Measurements from ENCODE around the gene RGS8. TPM values are rescaled to one million over a fixed set of nuclear protein-coding genes. Genes with fewer than 3 reads are reported as not detected.
"Not testable (repeated sequence)": the region's sequence is repeated elsewhere in the genome, so short reads cannot be mapped to it uniquely, and the experiment has no call there.

The RGS8 gene
- total RNA-seq, 1 experiment from 2014 or later, result not detected

GRCh38 chr1:182707122-182707521 is 22.7 kb upstream of the RGS8 start:
- in situ Hi-C loops (cut with HindIII; ENCODE audit: low pct_unique_long_range_greater_than_20kb, low sequenced_read_pairs), result no loop called here
- DNase-seq (ENCODE audit: low read depth), result no peak

DNA sequence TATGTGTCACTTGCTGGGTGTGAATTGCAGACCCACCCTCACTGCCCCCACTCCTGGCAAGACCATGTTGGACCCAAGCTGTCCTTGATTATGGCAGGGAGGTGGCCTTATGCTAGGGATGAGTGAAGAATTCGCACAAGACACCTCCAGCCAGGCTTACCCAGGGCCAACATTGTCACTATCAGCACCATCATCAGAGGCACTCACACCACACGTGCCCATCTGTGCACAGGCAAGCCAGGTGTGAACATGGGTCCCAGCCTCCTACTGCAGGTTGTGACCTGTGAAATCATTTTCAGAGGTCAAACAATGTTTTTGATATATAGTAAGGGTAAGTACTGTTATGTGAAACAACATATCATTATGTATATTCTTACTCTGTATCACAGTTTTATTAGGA is 20.3 kb upstream of the RGS8 start:
- in situ Hi-C loops (cut with HindIII; ENCODE audit: low pct_unique_long_range_greater_than_20kb, low sequenced_read_pairs), result no loop called here
- DNase-seq (ENCODE audit: low read depth), result no peak

DNA sequence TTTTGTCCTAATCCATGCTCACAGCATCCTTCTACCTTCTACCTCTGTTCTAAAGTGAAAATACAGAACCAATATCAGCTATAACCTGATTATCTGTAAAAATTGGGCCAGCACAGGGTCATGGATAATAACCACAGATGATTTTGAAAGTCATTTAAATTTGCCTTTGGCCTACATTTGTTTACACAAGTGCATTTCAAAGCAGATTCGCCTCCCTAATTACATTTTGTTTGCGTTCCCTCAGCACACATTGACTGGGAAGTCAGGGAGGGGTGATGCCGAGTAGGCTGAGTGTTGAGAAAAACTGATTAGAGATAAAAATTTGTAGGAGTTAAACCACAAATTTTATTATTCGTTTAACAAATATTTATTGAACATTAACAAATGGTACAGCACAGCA is 19.2 kb upstream of the RGS8 start:
- no peak for DNase-seq (ENCODE audit: low read depth)
- in situ Hi-C loops (cut with HindIII; ENCODE audit: low pct_unique_long_range_greater_than_20kb, low sequenced_read_pairs), result no loop called here

GRCh38 chr1:182702826-182703524 is 18.6 kb upstream of the RGS8 start:
- in situ Hi-C loops (cut with HindIII; ENCODE audit: low pct_unique_long_range_greater_than_20kb, low sequenced_read_pairs), result no loop called here
- no peak for DNase-seq (ENCODE audit: low read depth)

- in situ Hi-C loops (cut with HindIII; ENCODE audit: low pct_unique_long_range_greater_than_20kb, low sequenced_read_pairs), result no loop called here
- no peak for DNase-seq (ENCODE audit: low read depth)
Measured at GRCh38 chr1:182700351-182700709, 15.9 kb upstream of the RGS8 start.

DNA sequence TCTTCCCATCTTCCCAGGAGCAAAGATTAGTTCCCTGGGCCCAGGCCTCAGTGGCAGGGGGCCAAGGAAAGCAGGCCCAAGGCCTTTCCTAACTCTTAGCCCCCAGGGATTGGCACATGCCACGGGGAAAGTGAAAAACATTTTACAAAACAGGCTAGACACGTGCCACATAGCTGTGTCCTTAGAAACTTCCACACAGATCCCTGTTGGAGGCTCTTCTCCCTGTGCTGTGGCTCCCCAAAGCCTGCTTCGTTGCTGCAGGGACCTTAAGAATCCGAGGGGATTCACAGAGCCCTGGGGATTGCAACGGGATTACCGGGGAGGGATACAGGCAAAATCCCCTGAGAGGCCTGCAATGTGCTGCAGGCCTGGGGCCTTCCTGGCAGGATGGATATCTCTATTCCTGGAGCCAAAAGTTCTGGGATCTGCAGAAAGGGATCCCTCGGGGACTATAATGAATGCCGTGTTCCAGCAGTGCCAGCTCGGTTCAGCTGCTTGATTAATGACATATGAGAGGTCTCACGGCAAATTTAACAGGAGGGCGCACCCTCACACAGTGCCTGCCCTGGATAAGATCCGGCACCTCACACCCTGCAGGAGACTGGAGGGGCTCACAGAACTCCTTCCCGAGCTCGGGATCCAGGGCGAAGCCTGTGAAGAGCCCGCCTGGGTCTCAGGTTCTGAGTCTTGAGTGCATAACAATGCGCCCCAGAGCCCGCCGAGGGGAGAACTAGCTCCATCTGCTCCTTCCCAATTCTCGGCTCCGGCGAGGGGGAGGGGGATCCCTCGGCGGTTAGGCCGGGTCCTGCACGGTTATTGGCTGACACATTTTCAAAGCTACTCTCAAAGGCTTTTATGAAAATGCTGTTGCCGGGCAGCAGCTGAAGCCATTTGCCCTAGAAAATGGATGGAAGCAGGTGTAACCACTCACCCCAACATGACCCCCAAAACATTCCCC is 15.3 kb upstream of the RGS8 start:
- in situ Hi-C loops (cut with HindIII; ENCODE audit: low pct_unique_long_range_greater_than_20kb, low sequenced_read_pairs), result no loop called here

GRCh38 chr1:182698971-182699370 is 14.6 kb upstream of the RGS8 start:
- in situ Hi-C loops (cut with HindIII; ENCODE audit: low pct_unique_long_range_greater_than_20kb, low sequenced_read_pairs), result no loop called here
- DNase-seq (ENCODE audit: low read depth), result no peak

More for the DNA sequence above, 15.3 kb upstream of the RGS8 start:
- no peak for DNase-seq (ENCODE audit: low read depth)

GRCh38 chr1:182693139-182693538 is 8.8 kb upstream of the RGS8 start:
- DNase-seq (ENCODE audit: low read depth); in situ Hi-C loops (cut with HindIII; ENCODE audit: low pct_unique_long_range_greater_than_20kb, low sequenced_read_pairs): not testable (repeated sequence)

DNA sequence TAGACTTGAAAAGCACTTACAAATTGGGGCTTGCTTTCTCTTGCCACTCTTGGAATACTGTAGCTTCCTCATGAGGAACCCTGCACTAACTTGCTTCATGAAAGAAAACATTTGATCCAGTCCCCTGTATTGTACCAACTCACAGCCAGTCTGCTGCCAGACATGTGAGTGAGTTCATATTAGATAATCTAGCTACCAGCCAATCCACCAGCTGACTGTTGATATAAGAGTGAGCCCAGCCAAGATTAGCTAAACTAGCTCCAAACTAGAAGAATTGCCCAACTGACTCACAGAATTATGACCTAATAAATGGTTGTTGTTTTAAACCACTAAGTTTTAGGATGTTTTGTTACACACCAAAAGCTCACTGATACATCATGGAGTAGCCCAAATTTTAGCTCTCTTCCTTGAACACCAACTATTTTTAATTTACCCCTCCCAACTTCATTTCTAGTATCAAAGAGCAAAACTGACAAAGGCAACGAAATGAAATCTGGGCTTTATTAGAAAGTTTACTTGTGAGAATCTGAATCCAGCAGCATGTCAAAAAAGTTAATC is 6.6 kb upstream of the RGS8 start:
- in situ Hi-C loops (cut with HindIII; ENCODE audit: low pct_unique_long_range_greater_than_20kb, low sequenced_read_pairs), result no loop called here
- no peak for DNase-seq (ENCODE audit: low read depth)

DNA sequence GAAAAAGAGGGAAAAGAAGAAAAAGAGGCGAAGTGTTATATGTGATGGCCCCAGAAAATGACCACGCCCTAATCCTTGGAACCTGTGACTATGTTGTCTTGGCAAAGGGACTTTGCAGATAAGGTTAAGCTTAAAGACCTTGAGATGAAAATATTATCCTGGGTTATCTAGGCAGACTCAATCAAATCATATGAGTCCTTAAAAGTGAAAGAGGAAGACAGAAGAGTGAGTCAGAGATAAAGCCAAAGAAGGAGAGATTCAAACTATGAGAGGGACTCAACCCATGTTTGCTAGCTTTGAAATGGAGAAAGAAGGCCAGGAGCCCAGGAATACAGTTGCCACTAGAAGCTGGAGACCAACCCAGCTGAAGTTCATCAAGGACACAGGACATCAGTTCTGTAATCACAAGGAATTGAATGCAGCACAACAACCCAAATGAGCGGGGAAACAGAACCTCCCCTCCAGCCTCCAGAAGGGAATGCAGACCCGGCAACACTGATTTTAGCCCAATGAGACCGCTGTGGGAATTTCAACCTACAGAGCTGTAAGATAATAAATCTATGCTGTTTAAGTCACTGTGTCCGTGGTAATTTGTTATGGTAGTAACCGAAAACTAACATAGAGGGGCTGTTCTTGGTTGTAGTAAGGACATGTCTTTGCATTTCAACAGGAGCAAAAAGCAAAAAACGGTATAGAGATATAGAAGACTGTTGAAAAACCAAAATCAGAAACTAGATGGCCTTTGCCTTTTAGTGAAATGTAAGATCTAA is 4.2 kb upstream of the RGS8 start:
- in situ Hi-C loops (cut with HindIII; ENCODE audit: low pct_unique_long_range_greater_than_20kb, low sequenced_read_pairs), result no loop called here
- no peak for DNase-seq (ENCODE audit: low read depth)

DNA sequence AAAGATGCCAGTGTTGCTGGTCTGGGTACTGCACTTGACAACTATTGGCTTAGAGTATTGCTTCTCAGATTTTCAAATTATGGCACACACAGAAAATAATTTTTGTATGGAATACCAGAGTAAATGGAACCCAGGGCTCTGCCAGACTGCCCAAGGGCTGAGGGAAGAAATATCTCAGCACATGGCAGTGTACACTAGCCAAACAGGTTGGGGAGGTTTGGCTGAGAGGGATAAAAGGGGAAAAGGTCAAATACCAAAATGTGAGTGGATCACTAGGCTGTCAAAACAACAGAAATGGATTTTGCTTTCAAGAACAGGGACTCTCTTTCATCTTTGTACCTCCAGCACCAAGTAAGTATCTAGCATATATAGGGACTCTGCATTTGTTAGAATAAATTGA is 3.0 kb upstream of the RGS8 start:
- in situ Hi-C loops (cut with HindIII; ENCODE audit: low pct_unique_long_range_greater_than_20kb, low sequenced_read_pairs), result no loop called here
- no peak for DNase-seq (ENCODE audit: low read depth)

DNA sequence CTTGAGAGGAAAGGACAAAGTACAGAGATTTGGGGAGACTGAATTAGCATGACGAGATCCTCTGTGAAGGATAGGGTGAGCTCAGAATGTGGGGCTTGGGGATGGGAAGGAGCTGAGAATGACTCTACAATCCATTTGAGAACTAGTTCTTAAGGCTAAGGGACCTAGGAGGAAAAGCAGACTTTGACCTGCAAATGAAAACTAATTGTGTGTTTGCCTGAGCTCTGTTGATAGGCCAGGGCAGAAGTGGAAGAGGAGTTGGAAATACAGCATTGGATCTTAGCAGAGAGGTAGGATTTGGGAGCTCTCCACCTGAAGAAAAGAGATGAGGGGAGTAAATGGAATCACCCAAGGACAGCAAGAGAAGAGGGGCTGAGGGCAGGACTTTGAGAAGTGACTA is 2.1 kb upstream of the RGS8 start:
- in situ Hi-C loops (cut with HindIII; ENCODE audit: low pct_unique_long_range_greater_than_20kb, low sequenced_read_pairs), result no loop called here
- no peak for DNase-seq (ENCODE audit: low read depth)

DNA sequence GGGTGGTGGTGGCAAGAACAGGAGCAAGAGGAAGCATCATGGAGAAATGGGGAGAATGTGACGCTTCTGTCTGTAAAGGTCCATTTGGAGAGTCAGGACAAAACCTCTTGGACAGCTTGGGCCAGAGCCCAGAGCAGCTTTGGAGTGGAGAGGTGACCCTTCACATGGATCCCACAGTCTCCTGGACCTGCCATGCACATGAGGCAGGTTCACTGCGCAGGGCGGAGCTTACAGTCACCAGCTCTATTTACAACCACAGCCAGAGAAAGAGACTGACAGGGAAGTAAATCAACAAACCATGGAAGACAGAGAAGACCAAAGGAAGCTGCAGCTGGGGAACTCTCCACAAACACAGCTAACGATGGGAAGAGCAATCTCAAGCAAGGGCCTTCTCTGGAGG is 828 bp upstream of the RGS8 start:
- DNase-seq (ENCODE audit: low read depth), result no peak
- in situ Hi-C loops (cut with HindIII; ENCODE audit: low pct_unique_long_range_greater_than_20kb, low sequenced_read_pairs), result no loop called here

DNA sequence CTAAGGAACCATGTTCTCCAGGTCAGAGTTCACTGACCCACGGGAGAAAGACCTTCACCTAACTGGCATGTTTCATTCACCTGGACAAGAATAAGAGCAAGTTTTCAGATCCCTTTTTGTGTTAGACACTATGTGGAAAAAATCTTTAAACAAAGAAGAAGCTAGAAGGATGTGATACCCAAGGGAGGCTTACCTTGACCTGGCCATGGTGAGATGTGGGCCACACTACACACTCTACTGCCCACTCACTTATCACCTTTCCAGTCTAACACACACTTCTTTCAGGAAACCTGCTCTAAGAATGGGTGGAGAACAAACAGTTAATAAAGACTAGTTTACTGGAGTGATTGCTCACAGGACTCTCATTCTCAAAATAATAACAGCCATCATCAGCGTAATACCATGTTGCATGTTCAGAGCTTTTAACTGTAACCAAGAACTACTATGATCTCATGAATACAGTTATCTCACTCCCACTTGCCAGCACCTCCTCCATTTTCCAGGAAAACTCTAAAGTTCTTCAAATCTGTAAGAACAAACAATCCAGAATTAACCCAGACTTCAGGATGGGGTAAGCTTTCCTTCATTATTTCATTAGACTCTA is 1.4 kb downstream of the RGS8 start:
- DNase-seq (ENCODE audit: low read depth), result no peak
- in situ Hi-C loops (cut with HindIII; ENCODE audit: low pct_unique_long_range_greater_than_20kb, low sequenced_read_pairs), result no loop called here

- in situ Hi-C loops (cut with HindIII; ENCODE audit: low pct_unique_long_range_greater_than_20kb, low sequenced_read_pairs), result no loop called here
- DNase-seq (ENCODE audit: low read depth), result no peak
Measured at GRCh38 chr1:182682406-182682805, 2.0 kb downstream of the RGS8 start.

DNA sequence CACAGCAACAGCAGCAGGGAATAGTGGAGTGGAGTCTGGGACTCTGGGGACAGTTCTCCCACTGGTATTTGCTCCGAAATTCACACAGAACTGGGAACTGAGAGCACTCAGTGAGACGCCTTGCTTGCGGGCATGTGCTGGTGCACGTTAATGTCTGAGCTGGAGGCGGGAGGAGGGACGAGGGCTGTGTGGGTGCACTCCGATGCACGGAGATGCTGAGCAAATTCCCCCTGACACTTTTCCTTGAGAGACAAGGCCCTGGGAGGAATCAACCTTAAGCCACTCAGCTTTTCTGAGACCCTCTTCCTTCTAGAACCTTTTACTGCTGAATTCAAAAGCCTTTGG is 2.8 kb downstream of the RGS8 start:
- no peak for DNase-seq (ENCODE audit: low read depth)
- in situ Hi-C loops (cut with HindIII; ENCODE audit: low pct_unique_long_range_greater_than_20kb, low sequenced_read_pairs), result no loop called here

DNA sequence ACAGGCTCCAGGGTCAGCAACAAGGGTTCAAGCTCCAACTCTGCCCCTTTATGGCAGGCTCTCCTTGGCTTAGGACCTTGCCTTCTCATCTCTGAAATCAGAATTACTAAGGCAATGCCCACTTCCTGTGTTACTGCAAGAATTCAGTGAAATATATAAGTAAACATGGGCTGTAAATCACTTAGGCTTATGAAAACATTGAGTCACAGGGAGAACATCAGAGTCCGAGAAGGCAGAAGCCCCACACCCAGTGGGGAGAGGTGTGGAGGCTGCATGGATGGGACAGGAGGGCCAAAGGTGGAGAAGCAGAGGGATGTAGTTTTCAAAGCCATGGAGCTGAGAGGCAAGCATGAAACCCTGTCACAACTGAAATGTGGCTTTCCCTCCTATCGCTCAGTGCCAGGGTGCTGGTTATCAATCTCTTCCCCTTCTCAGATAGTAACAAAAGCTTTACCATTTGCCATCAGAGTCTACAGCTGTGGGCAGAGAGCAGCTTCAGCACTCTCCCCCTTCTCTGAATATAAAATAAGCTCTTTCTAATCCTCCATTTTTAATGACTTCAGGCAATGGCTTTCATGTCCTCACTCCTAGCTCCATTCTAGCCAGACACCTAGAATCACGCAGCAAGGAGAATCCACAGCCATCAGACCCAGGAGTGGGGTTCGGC is 3.4 kb downstream of the RGS8 start:
- no peak for DNase-seq (ENCODE audit: low read depth)
- in situ Hi-C loops (cut with HindIII; ENCODE audit: low pct_unique_long_range_greater_than_20kb, low sequenced_read_pairs), result no loop called here

- in situ Hi-C loops (cut with HindIII; ENCODE audit: low pct_unique_long_range_greater_than_20kb, low sequenced_read_pairs), result no loop called here
- DNase-seq (ENCODE audit: low read depth), result no peak
Measured at GRCh38 chr1:182680408-182680807, 4.0 kb downstream of the RGS8 start.

All from Caki2 (cell line).